NCI-H748 treated with DMSO at 0.1 percent for 48 hours (cell line): ENCODE results near the gene ZNRF2.

Experiments
- DNase-seq: peaks from one replicate; lab custom pipeline; 2025; lab: John Stamatoyannopoulos, UW

The ZNRF2 gene

GRCh38 chr7:30284298-30285066, at the start of gene ZNRF2:
Gene ZNRF2 (plus strand): TSS chr7:30284597. CDS start chr7:30285358, 761 bp downstream.
- DNase-seq: peak; percentile 96

GRCh38 chr7:30237271-30237695, 47.1 kb upstream of the ZNRF2 start:
- DNase-seq: peak; percentile 85

- peak; percentile 67 for DNase-seq
These were observed 45.5 kb upstream of the ZNRF2 start for GRCh38 chr7:30238721-30239441.

- no peak for DNase-seq
These were observed 44.1 kb upstream of the ZNRF2 start for GRCh38 chr7:30240106-30240800.

GRCh38 chr7:30241767-30242166, 42.6 kb upstream of the ZNRF2 start:
- DNase-seq: no peak

GRCh38 chr7:30244340-30244739, 40.1 kb upstream of the ZNRF2 start:
- DNase-seq: no peak

- no peak for DNase-seq
These were observed 38.5 kb upstream of the ZNRF2 start for GRCh38 chr7:30245913-30246312.

- no peak for DNase-seq
These were observed 38.0 kb upstream of the ZNRF2 start for GRCh38 chr7:30246392-30246791.

- DNase-seq: peak; percentile 54
These were observed 36.6 kb upstream of the ZNRF2 start for GRCh38 chr7:30247541-30248401.

GRCh38 chr7:30249316-30249715, 35.1 kb upstream of the ZNRF2 start:
- no peak for DNase-seq

- DNase-seq: no peak
These were observed 34.2 kb upstream of the ZNRF2 start for GRCh38 chr7:30249986-30250774.

- DNase-seq: no peak
These were observed 32.6 kb upstream of the ZNRF2 start for GRCh38 chr7:30251708-30252329.

GRCh38 chr7:30252885-30253795, 31.3 kb upstream of the ZNRF2 start:
- DNase-seq: no peak

GRCh38 chr7:30253796-30254165, 30.6 kb upstream of the ZNRF2 start:
- no peak for DNase-seq

GRCh38 chr7:30254248-30254647, 30.1 kb upstream of the ZNRF2 start:
- no peak for DNase-seq

- no peak for DNase-seq
These were observed 29.7 kb upstream of the ZNRF2 start for GRCh38 chr7:30254717-30255063.

- no peak for DNase-seq
These were observed 29.2 kb upstream of the ZNRF2 start for GRCh38 chr7:30255064-30255769.

- no peak for DNase-seq
These were observed 28.0 kb upstream of the ZNRF2 start for GRCh38 chr7:30256349-30256858.
